GM12878 (cell line): Measurements from ENCODE around the gene TBX15. TPM values are rescaled to one million over a fixed set of nuclear protein-coding genes. Genes with fewer than 3 reads are reported as not detected.

Experiments
- ATAC-seq: fragments of 200-7000 bp; cut with Tn5 transposase; 3 replicates; pipeline ENCODE4 v1.9.1; 2020; ENCODE audit warnings: mild to moderate bottlenecking, moderate library complexity
- BruUV-seq: library from RNA; stranded (reverse); fragments of 400-500 nt; replicated peaks from 2 replicates; lab custom pipeline; 2021; lab: Mats Ljungman, UMichigan
- CTCF ChIA-PET: fragments of 300-600 bp; sonication (Branson Sonifier 250); formaldehyde crosslinking; extraction: SDS; loops from one replicate; lab custom pipeline; 2021; ENCODE audit warnings: inconsistent platforms; lab: Yijun Ruan, JAX
- POLR2A ChIA-PET: fragments of 350-600 bp; formaldehyde crosslinking; extraction: SDS; loops from one replicate; lab custom pipeline; 2021; ENCODE audit warnings: inconsistent platforms; lab: Charles Lee
- RAD21 ChIA-PET: fragments of 300-600 bp; sonication (Branson Sonifier 250); formaldehyde crosslinking; loops from one replicate; lab custom pipeline; 2023; ENCODE audit warnings: antibody characterized with exemption; ENCODE audit not compliant: unreplicated experiment; lab: Charles Lee
- SMC1A ChIA-PET: fragments of 300-600 bp; sonication (Branson Sonifier 250); formaldehyde crosslinking; loops from one replicate; lab custom pipeline; 2023; ENCODE audit not compliant: unreplicated experiment, uncharacterized antibody; lab: Charles Lee
- DNase-seq: peaks from one replicate; pipeline ENCODE4 v3.0.0-alpha.2; 2011; ENCODE audit warnings: low read depth, low spot score
- FAIRE-seq: peaks from 3 replicates; lab custom pipeline; 2011; peaks lifted over from hg19 to GRCh38; lab: Jason Lieb, UNC
- H2AFZ ChIP-seq: 2 replicates; pipeline ENCODE4 v1.6.0; 2011; ENCODE audit warnings: low read depth, low read length, control low read depth; ENCODE audit not compliant: control insufficient read depth
- H3K27ac ChIP-seq: 2 replicates; pipeline ENCODE4 v1.5.1; 2011; ENCODE audit warnings: control low read depth; ENCODE audit not compliant: control insufficient read depth, insufficient read depth
- H3K27me3 ChIP-seq, 2 experiments: replicated peaks in 1 of 2; 2 replicates each; pipeline versions ENCODE4 v1.6.0 to v1.6.1; 2011; ENCODE audit warnings: low read length in 1 of 2; ENCODE audit not compliant: control insufficient read depth in 2 of 2, insufficient read depth in 2 of 2
- H3K36me3 ChIP-seq, 2 experiments: 2 replicates each; pipeline ENCODE4 v1.5.1; 2011; ENCODE audit warnings: low read length in 1 of 2; ENCODE audit not compliant: control insufficient read depth in 2 of 2, insufficient read depth in 2 of 2
- H3K4me1 ChIP-seq: 2 replicates; pipeline ENCODE4 v1.6.1; 2011; ENCODE audit warnings: mild to moderate bottlenecking, low read length, moderate library complexity, mixed read lengths; ENCODE audit not compliant: control insufficient read depth, insufficient read depth
- H3K4me2 ChIP-seq: 2 replicates; pipeline ENCODE4 v1.6.0; 2011; ENCODE audit warnings: control low read depth; ENCODE audit not compliant: control insufficient read depth, insufficient read depth
- H3K4me3 ChIP-seq: fragments of 200-600 bp; sonication (generic); 2 replicates; pipeline ENCODE4 v1.5.1; 2016
- H3K79me2 ChIP-seq: 2 replicates; pipeline ENCODE4 v1.6.0; 2011; ENCODE audit warnings: low read length; ENCODE audit not compliant: control insufficient read depth, insufficient read depth
- H3K9ac ChIP-seq: 2 replicates; pipeline ENCODE4 v1.8.0; 2011; ENCODE audit warnings: low read length, control low read depth, mixed read lengths; ENCODE audit not compliant: control insufficient read depth, insufficient read depth
- H3K9me3 ChIP-seq: replicated peaks from 3 replicates; pipeline ENCODE4 v1.5.1; 2011; ENCODE audit warnings: mild to moderate bottlenecking, low read length; ENCODE audit not compliant: control insufficient read depth, insufficient read depth
- H4K20me1 ChIP-seq: 2 replicates; pipeline ENCODE4 v1.6.0; 2011; ENCODE audit not compliant: control insufficient read depth, insufficient read depth
- ATF7 ChIP-seq: fragments of 450-650 bp; IDR thresholded peaks from 2 replicates; pipeline ENCODE4 v1.6.1; 2016; ENCODE audit warnings: low read depth, mild to moderate bottlenecking
- BACH1 ChIP-seq: fragments of 450-650 bp; IDR thresholded peaks from 2 replicates; pipeline ENCODE4 v1.6.1; 2017; ENCODE audit warnings: mild to moderate bottlenecking, borderline replicate concordance
- BCL11A ChIP-seq: IDR thresholded peaks from 2 replicates; pipeline ENCODE4 v1.6.1; 2011; ENCODE audit warnings: low read depth, low read length
- BHLHE40 ChIP-seq, 2 experiments: fragments of 450-650 bp in 1 of 2; IDR thresholded peaks; 2 replicates each; pipeline ENCODE4 v1.6.1; 2011 to 2017; ENCODE audit warnings: low read depth in 2 of 2, borderline replicate concordance in 1 of 2, improper control_type of control experiment in 1 of 2, low read length in 1 of 2, mild to moderate bottlenecking in 1 of 2
- CBFB ChIP-seq: IDR thresholded peaks from 2 replicates; pipeline ENCODE4 v1.6.1; 2016; ENCODE audit warnings: antibody characterized with exemption, low read depth
- CHD1 ChIP-seq: IDR thresholded peaks from 2 replicates; pipeline ENCODE4 v1.6.1; 2012; ENCODE audit warnings: low read depth, low read length, improper control_type of control experiment
- FOXK2 ChIP-seq: fragments of 450-650 bp; IDR thresholded peaks from 2 replicates; pipeline ENCODE4 v1.6.1; 2017; ENCODE audit warnings: mild to moderate bottlenecking, moderate library complexity
- FOXM1 ChIP-seq: IDR thresholded peaks from 2 replicates; pipeline ENCODE4 v1.6.1; 2012; ENCODE audit warnings: low read depth, mild to moderate bottlenecking, inconsistent platforms, low read length, moderate library complexity
- GABPA ChIP-seq: IDR thresholded peaks from 2 replicates; pipeline ENCODE4 v1.6.1; 2014; ENCODE audit warnings: antibody characterized with exemption, low read depth, mild to moderate bottlenecking, inconsistent platforms
- PML ChIP-seq: IDR thresholded peaks from 2 replicates; pipeline ENCODE4 v1.6.1; 2012; ENCODE audit warnings: low read length, inconsistent platforms
- SMC3 ChIP-seq: IDR thresholded peaks from 2 replicates; pipeline ENCODE4 v1.6.1; 2011; ENCODE audit warnings: low read length, improper control_type of control experiment, borderline replicate concordance
- ZNF274 ChIP-seq: IDR thresholded peaks from one replicate; pipeline ENCODE4 v1.8.0; 2011; ENCODE audit not compliant: insufficient read length, insufficient read depth
- WGBS: methylation state at CpG from one replicate; pipeline ENCODE4 v1.1.6; 2016; ENCODE audit warnings: low lambda C conversion rate; ENCODE audit not compliant: insufficient replicate concordance, insufficient coverage; ENCODE audit errors: missing lambda C conversion rate; 5-methylcytosine and 5-hydroxymethylcytosine counted together
- in situ Hi-C: fragments of 300-500 bp; cut with MboI; formaldehyde crosslinking; loops from 9 replicates; pipeline ENCODE4 v1.14.3; 2018; ENCODE audit warnings: mixed read lengths
- intact Hi-C: fragments of 100-400 bp; cut with micrococcal nuclease; formaldehyde crosslinking; loops from one replicate; pipeline ENCODE4 v1.14.2; 2022; ENCODE audit not compliant: unreplicated experiment
- polyA plus RNA-seq, 11 experiments: library from polyadenylated mRNA; depleted of rRNA in 4 of 11; unstranded in 6 of 11; stranded (reverse) in 5 of 11; fragments of >200 nt; fragmentation: Nextera tagmentation in 4 of 11; fragmentation: Illumina TruSeq in 1 of 11; extraction: Ambion mirVana in 4 of 11; extraction: Trizol in 1 of 11; gene quantifications; 1 replicate in 1 of 11; 2 replicates in 10 of 11; pipeline versions ENCODE4 v1.2.1 to v1.2.3, GENCODE V29; 2011 to 2016; ENCODE audit warnings: inconsistent platforms in 2 of 11, missing spikeins in 2 of 11, low read depth in 1 of 11
- total RNA-seq, 4 experiments: library from RNA; depleted of rRNA in 3 of 4; stranded (reverse); fragments of >200 nt in 3 of 4; fragmentation: Illumina TruSeq in 1 of 4; extraction: Trizol in 1 of 4; gene quantifications; 2 replicates each; pipeline versions ENCODE4 v1.2.1 to v1.2.3, GENCODE V29; 2013 to 2021
- TF ChIP-seq, protein P1 (sequence below): fragments of 450-650 bp; IDR thresholded peaks from 2 replicates; pipeline ENCODE4 v1.6.1; 2017; ENCODE audit warnings: low read depth, mild to moderate bottlenecking, moderate library complexity
- TF ChIP-seq, protein P2 (sequence below): fragments of 450-650 bp; formaldehyde crosslinking; IDR thresholded peaks from 2 replicates; pipeline ENCODE4 v1.5.0; 2022; ENCODE audit warnings: mild to moderate bottlenecking, missing genetic modification characterization
- TF ChIP-seq, protein P3 (sequence below): fragments of 450-650 bp; IDR thresholded peaks from 2 replicates; pipeline ENCODE4 v1.6.1; 2017; ENCODE audit warnings: borderline replicate concordance
- TF ChIP-seq, protein P4 (sequence below), 3 experiments: IDR thresholded peaks in 2 of 3; conservative IDR thresholded peaks in 1 of 3; 2 replicates each; pipeline ENCODE4 v1.5.1; 2011; ENCODE audit warnings: low read depth in 3 of 3, low read length in 3 of 3, mild to moderate bottlenecking in 3 of 3, control low read depth in 2 of 3, moderate library complexity in 2 of 3, inconsistent platforms in 1 of 3, mixed read lengths in 1 of 3; ENCODE audit not compliant: control insufficient read depth in 2 of 3, insufficient read depth in 1 of 3; ENCODE audit errors: extremely low read depth in 1 of 3

Gene TBX15
- total and polyA plus RNA-seq, 10 of the 15 experiments (the other 5 are each of a cell fraction or from before 2014, with no cell fraction given): 0.64 to 9.4 (median 0.99) TPM

DNA sequence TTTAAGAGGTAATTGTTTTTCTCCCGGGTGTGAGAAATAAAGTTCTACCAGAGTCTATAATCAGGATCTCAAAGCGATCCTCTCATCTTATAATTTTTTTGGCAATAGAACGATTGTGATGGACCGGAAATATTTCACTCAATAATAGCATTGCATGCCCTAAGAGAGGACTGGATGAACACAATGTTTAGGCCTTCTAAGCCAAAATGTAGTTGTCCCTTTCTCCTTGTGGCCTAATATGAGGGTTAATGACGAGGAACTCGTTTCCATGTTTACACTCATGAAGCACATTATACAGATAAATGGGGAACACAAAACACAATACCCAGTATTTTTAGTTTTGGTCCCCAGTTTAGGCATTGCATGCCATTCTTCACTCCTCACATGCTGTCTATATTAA lies 5.9 kb downstream of the TBX15 start (continued):
- TF ChIP-seq, protein P1, sequence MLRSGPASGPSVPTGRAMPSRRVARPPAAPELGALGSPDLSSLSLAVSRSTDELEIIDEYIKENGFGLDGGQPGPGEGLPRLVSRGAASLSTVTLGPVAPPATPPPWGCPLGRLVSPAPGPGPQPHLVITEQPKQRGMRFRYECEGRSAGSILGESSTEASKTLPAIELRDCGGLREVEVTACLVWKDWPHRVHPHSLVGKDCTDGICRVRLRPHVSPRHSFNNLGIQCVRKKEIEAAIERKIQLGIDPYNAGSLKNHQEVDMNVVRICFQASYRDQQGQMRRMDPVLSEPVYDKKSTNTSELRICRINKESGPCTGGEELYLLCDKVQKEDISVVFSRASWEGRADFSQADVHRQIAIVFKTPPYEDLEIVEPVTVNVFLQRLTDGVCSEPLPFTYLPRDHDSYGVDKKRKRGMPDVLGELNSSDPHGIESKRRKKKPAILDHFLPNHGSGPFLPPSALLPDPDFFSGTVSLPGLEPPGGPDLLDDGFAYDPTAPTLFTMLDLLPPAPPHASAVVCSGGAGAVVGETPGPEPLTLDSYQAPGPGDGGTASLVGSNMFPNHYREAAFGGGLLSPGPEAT: no peak
- no peak for TF ChIP-seq BACH1
- TF ChIP-seq BHLHE40 (IDR thresholded peaks at IDR 0.05; ENCODE audit: borderline replicate concordance in 1 of 2, low read depth in 2 of 2, low read length in 1 of 2): no peak
- TF ChIP-seq CBFB: no peak
- no peak for TF ChIP-seq SMC3
- TF ChIP-seq, protein P2, sequence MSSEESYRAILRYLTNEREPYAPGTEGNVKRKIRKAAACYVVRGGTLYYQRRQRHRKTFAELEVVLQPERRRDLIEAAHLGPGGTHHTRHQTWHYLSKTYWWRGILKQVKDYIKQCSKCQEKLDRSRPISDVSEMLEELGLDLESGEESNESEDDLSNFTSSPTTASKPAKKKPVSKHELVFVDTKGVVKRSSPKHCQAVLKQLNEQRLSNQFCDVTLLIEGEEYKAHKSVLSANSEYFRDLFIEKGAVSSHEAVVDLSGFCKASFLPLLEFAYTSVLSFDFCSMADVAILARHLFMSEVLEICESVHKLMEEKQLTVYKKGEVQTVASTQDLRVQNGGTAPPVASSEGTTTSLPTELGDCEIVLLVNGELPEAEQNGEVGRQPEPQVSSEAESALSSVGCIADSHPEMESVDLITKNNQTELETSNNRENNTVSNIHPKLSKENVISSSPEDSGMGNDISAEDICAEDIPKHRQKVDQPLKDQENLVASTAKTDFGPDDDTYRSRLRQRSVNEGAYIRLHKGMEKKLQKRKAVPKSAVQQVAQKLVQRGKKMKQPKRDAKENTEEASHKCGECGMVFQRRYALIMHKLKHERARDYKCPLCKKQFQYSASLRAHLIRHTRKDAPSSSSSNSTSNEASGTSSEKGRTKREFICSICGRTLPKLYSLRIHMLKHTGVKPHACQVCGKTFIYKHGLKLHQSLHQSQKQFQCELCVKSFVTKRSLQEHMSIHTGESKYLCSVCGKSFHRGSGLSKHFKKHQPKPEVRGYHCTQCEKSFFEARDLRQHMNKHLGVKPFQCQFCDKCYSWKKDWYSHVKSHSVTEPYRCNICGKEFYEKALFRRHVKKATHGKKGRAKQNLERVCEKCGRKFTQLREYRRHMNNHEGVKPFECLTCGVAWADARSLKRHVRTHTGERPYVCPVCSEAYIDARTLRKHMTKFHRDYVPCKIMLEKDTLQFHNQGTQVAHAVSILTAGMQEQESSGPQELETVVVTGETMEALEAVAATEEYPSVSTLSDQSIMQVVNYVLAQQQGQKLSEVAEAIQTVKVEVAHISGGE (CRISPR knock-in tag): no peak
- TF ChIP-seq FOXM1: no peak
- TF ChIP-seq, all 136 proteins: peak for 0

DNA sequence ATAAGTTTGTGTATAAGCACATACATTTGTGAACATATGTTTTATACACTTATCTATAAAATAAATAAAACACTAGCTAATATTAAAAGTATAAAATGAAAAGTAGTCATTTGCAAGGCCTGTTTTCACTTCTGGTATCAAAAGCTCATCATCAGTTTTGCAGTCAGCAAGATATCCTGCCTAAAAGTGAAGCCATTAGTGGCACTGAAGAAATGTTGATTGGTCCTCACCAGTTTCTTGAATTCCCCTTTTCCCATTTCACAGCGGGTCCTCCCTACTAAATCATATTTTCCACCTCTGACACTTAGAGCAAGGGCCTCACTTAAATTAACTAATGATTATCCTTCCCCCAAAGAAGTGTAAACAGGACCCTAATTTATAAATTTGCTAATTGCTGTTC lies 6.7 kb downstream of the TBX15 start:
- Histone ChIP-seq H3K27ac (no peak overlapping the region), H3K27me3 (peaks cover 6 to 29% of the 10 kb centered on the region in 2 experiments), H2AFZ (no peak overlapping the region), H4K20me1 (no peaks in the 10 kb centered on the region), H3K79me2 (no peaks in the 10 kb centered on the region), H3K4me1 (no peaks in the 10 kb centered on the region), H3K9me3 (peaks cover 4% of the 10 kb centered on the region; the same call in 1 of the 3 replicates), H3K36me3 (no peaks in the 10 kb centered on the region), H3K9ac (no peak overlapping the region), H3K4me3 (no peak overlapping the region), H3K4me2 (no peak overlapping the region)
- FAIRE-seq (no peak), ATAC-seq (no peak), DNase-seq (no peak)
- intact Hi-C loops: no loop called here
- ChIA-PET CTCF (no interaction called here), SMC1A (interaction anchor here (1.1 kb wide), 1 partner anchor 9 kb away, joined by 4 read pairs; no protein-coding TSS in a partner anchor), POLR2A (no interaction called here), RAD21 (no interaction called here)
- in situ Hi-C loops: no loop called here
- no TSS peak for BruUV-seq
- 0% methylated on average over 1 of the region's 1 CpG for WGBS
- TF ChIP-seq FOXK2 (no peak), BCL11A (no peak), GABPA (no peak), ATF7 (no peak), CHD1 (no peak), PML (no peak), ZNF274 (no peak)
- TF ChIP-seq, protein P3, sequence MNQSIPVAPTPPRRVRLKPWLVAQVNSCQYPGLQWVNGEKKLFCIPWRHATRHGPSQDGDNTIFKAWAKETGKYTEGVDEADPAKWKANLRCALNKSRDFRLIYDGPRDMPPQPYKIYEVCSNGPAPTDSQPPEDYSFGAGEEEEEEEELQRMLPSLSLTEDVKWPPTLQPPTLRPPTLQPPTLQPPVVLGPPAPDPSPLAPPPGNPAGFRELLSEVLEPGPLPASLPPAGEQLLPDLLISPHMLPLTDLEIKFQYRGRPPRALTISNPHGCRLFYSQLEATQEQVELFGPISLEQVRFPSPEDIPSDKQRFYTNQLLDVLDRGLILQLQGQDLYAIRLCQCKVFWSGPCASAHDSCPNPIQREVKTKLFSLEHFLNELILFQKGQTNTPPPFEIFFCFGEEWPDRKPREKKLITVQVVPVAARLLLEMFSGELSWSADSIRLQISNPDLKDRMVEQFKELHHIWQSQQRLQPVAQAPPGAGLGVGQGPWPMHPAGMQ: no peak
- TF ChIP-seq, protein P4, sequence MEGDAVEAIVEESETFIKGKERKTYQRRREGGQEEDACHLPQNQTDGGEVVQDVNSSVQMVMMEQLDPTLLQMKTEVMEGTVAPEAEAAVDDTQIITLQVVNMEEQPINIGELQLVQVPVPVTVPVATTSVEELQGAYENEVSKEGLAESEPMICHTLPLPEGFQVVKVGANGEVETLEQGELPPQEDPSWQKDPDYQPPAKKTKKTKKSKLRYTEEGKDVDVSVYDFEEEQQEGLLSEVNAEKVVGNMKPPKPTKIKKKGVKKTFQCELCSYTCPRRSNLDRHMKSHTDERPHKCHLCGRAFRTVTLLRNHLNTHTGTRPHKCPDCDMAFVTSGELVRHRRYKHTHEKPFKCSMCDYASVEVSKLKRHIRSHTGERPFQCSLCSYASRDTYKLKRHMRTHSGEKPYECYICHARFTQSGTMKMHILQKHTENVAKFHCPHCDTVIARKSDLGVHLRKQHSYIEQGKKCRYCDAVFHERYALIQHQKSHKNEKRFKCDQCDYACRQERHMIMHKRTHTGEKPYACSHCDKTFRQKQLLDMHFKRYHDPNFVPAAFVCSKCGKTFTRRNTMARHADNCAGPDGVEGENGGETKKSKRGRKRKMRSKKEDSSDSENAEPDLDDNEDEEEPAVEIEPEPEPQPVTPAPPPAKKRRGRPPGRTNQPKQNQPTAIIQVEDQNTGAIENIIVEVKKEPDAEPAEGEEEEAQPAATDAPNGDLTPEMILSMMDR (IDR thresholded peaks at IDR 0.05 in 2 of 3, conservative IDR thresholded peaks at IDR 0.05 in 1 of 3; ENCODE audit: control insufficient read depth in 2 of 3, extremely low read depth in 1 of 3, insufficient read depth in 1 of 3, low read depth in 3 of 3, low read length in 3 of 3): no peak
